OCI-LY7 (cell line): ENCODE data around the gene UBAP1. TPM values are rescaled to one million over a fixed set of nuclear protein-coding genes. Genes with fewer than 3 reads are reported as not detected.
A peak's percentile ranks its signal among the peaks of the same experiment; 100 is the strongest.

ENCODE experiments used
- BruUV-seq: library from RNA; stranded (reverse); fragments of 400-500 nt; replicated peaks from 2 replicates; lab custom pipeline; 2021; lab: Mats Ljungman, UMichigan
- CTCF ChIA-PET: fragments of 300-600 bp; sonication (Branson Sonifier 250); formaldehyde crosslinking; loops from one replicate; lab custom pipeline; 2022; ENCODE audit warnings: antibody characterized with exemption; ENCODE audit not compliant: unreplicated experiment; lab: Charles Lee
- POLR2A ChIA-PET: fragments of 300-600 bp; sonication (Branson Sonifier 250); formaldehyde crosslinking; loops from one replicate; lab custom pipeline; 2022; ENCODE audit warnings: antibody characterized with exemption; lab: Charles Lee
- DNase-seq: peaks from one replicate; pipeline ENCODE4 v3.0.0-alpha.2; 2015; ENCODE audit warnings: low spot score
- H2AFZ ChIP-seq: fragments of 200-600 bp; sonication (generic), shearing (Covaris generic); 2 replicates; pipeline ENCODE4 v1.6.1; 2014; ENCODE audit warnings: mild to moderate bottlenecking, antibody characterized with exemption, low read length, moderate library complexity
- H3K27ac ChIP-seq: fragments of 200-600 bp; sonication (generic); 2 replicates; pipeline ENCODE4 v1.5.1; 2014; ENCODE audit warnings: mixed run types, low read depth, mild to moderate bottlenecking, moderate library complexity, low read length, inconsistent platforms; ENCODE audit not compliant: poor library complexity, severe bottlenecking
- H3K36me3 ChIP-seq: fragments of 200-600 bp; sonication (generic); 2 replicates; pipeline ENCODE4 v1.6.1; 2014; ENCODE audit warnings: mild to moderate bottlenecking, antibody characterized with exemption, low read length, moderate library complexity, mixed read lengths; ENCODE audit not compliant: insufficient read depth
- H3K4me1 ChIP-seq: fragments of 200-600 bp; sonication (generic); 2 replicates; pipeline ENCODE4 v1.5.1; 2014; ENCODE audit warnings: mild to moderate bottlenecking, low read length; ENCODE audit not compliant: insufficient read depth, poor library complexity, severe bottlenecking
- H3K4me2 ChIP-seq: fragments of 200-600 bp; sonication (generic); 2 replicates; pipeline ENCODE4 v1.6.1; 2014; ENCODE audit warnings: mild to moderate bottlenecking, low read length
- H3K4me3 ChIP-seq: fragments of 200-600 bp; sonication (generic); 2 replicates; pipeline ENCODE4 v1.5.1; 2014; ENCODE audit warnings: mild to moderate bottlenecking, low read depth, low read length; ENCODE audit not compliant: poor library complexity, severe bottlenecking
- H3K79me2 ChIP-seq: fragments of 200-600 bp; sonication (generic); 2 replicates; pipeline ENCODE4 v1.6.1; 2016; ENCODE audit warnings: low read depth, mild to moderate bottlenecking, low read length, moderate library complexity, mixed read lengths; ENCODE audit not compliant: insufficient read depth
- H3K9me2 ChIP-seq: fragments of 200-600 bp; sonication (generic); 2 replicates; pipeline ENCODE4 v1.6.1; 2016; ENCODE audit warnings: mild to moderate bottlenecking, low read length, mixed read lengths; ENCODE audit not compliant: insufficient read depth
- H3K9me3 ChIP-seq: fragments of 200-600 bp; sonication (generic); 2 replicates; pipeline ENCODE4 v1.6.1; 2014; ENCODE audit warnings: mild to moderate bottlenecking, mixed run types, low read length, mixed read lengths
- H4K20me1 ChIP-seq: fragments of 200-600 bp; sonication (generic); 2 replicates; pipeline ENCODE4 v1.6.1; 2014; ENCODE audit warnings: mild to moderate bottlenecking, antibody characterized with exemption, low read length, moderate library complexity, mixed read lengths; ENCODE audit not compliant: insufficient read depth
- EZH2phosphoT487 ChIP-seq: fragments of 200-600 bp; sonication (generic); IDR thresholded peaks from 2 replicates; pipeline ENCODE4 v1.6.1; 2018; ENCODE audit warnings: low read depth, borderline replicate concordance, mild to moderate bottlenecking, mixed run types, antibody characterized with exemption, low read length, moderate library complexity, mixed read lengths
- intact Hi-C: fragments of 100-400 bp; cut with micrococcal nuclease; formaldehyde crosslinking; loops from one replicate; pipeline ENCODE4 v1.10.0; 2022; ENCODE audit not compliant: unreplicated experiment
- total RNA-seq, 2 experiments: library from RNA; depleted of rRNA in 1 of 2; stranded (reverse); fragments of >200 nt in 1 of 2; shearing (Covaris generic) in 1 of 2; gene quantifications; 2 replicates each; pipeline ENCODE4 v1.2.3, GENCODE V29; 2014 to 2022
- TF ChIP-seq, protein P1 (sequence below): fragments of 200-600 bp; sonication (generic); conservative IDR thresholded peaks from 2 replicates; pipeline ENCODE4 v1.5.1; 2014; ENCODE audit warnings: mild to moderate bottlenecking, antibody characterized with exemption, low read length, moderate library complexity, mixed read lengths

The UBAP1 gene
- total RNA-seq, 2 experiments from 2014 or later: 12.4 to 22.4 TPM

DNA sequence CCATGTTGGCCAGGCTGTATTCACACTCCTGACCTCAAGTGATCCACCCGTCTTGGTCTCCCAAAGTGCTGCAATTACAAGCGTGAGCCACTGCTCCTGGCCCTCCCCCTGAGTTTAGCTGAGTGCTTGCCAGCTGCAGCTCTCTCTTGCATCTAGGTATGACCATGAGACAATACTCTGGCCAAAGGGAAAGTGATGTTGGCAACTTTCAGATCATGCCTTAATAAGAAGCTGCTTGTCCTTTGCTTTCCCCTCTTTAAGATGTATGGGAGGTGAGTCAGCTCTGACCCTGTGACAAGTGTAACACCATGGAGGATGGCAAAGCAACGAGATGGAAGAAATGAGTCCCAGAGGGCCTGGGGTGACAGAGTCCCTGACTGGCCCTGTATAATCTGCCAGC is 33.7 kb upstream of the UBAP1 start:
- Histone ChIP-seq H3K79me2 (no peaks in the 10 kb centered on the region), H3K4me2 (no peak overlapping the region), H3K9me3 (no peaks in the 10 kb centered on the region), H3K9me2 (no peaks in the 10 kb centered on the region), H2AFZ (no peak overlapping the region), H3K4me3 (no peak overlapping the region), H4K20me1 (no peaks in the 10 kb centered on the region), H3K36me3 (no peaks in the 10 kb centered on the region), H3K4me1 (no peaks in the 10 kb centered on the region), H3K27ac (no peak overlapping the region)
- ChIA-PET POLR2A (interaction anchor here (0.5 to 1.7 kb wide), 6 partner anchors 10 to 61 kb away, joined by 3 to 11 read pairs (median 4); no protein-coding TSS in a partner anchor), CTCF (no interaction called here)
- no TSS peak for BruUV-seq
- no peak for TF ChIP-seq EZH2phosphoT487
- TF ChIP-seq, protein P1, sequence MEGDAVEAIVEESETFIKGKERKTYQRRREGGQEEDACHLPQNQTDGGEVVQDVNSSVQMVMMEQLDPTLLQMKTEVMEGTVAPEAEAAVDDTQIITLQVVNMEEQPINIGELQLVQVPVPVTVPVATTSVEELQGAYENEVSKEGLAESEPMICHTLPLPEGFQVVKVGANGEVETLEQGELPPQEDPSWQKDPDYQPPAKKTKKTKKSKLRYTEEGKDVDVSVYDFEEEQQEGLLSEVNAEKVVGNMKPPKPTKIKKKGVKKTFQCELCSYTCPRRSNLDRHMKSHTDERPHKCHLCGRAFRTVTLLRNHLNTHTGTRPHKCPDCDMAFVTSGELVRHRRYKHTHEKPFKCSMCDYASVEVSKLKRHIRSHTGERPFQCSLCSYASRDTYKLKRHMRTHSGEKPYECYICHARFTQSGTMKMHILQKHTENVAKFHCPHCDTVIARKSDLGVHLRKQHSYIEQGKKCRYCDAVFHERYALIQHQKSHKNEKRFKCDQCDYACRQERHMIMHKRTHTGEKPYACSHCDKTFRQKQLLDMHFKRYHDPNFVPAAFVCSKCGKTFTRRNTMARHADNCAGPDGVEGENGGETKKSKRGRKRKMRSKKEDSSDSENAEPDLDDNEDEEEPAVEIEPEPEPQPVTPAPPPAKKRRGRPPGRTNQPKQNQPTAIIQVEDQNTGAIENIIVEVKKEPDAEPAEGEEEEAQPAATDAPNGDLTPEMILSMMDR: no peak
- no peak for DNase-seq
- intact Hi-C loops: no loop called here

DNA sequence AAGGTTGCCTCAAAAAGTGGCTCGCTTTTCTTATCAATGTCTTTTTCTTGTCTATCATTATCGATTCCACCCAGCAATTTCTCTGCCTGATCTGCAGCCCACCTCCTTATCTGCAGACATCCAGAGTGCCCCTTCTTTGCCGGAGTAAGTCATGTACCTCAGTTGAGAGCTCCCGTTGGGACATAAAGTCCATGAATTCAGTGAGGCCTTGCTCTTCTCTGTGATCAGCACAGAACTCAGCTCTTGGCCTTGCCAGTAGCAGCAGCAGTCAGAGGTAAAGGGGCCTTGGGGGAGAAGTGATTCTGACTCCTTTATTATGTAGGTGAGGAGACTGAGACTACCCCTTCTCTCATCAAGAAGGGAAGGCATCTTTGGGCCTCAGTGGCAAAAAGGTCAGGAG is 27.4 kb upstream of the UBAP1 start:
- H3K4me3 ChIP-seq: no peak overlapping the region
- no peak for TF ChIP-seq EZH2phosphoT487
- TF ChIP-seq, protein P1: no peak
- intact Hi-C loops: loop anchor here (10.0 kb wide), 1 partner anchor 137 kb away; no protein-coding TSS in a partner anchor
- CTCF ChIA-PET: no interaction called here
- no peak overlapping the region for H3K4me2 ChIP-seq
- POLR2A ChIA-PET: interaction anchor here (0.5 to 1.7 kb wide), 8 partner anchors 9 to 1482 kb away, joined by 3 to 6 read pairs (median 4); partner anchors contain the start of gene DCAF12
- H3K27ac ChIP-seq: no peak overlapping the region
- H3K9me3 ChIP-seq: no peaks in the 10 kb centered on the region
- peaks cover 20% of the 10 kb centered on the region for H3K4me1 ChIP-seq
- no peaks in the 10 kb centered on the region for H3K9me2 ChIP-seq
- no peaks in the 10 kb centered on the region for H3K79me2 ChIP-seq
- DNase-seq: no peak
- H3K36me3 ChIP-seq: no peaks in the 10 kb centered on the region
- BruUV-seq: no TSS peak
- peak overlapping the region; percentile 10; the same call in 1 of the 2 replicates for H2AFZ ChIP-seq
- H4K20me1 ChIP-seq: no peaks in the 10 kb centered on the region

DNA sequence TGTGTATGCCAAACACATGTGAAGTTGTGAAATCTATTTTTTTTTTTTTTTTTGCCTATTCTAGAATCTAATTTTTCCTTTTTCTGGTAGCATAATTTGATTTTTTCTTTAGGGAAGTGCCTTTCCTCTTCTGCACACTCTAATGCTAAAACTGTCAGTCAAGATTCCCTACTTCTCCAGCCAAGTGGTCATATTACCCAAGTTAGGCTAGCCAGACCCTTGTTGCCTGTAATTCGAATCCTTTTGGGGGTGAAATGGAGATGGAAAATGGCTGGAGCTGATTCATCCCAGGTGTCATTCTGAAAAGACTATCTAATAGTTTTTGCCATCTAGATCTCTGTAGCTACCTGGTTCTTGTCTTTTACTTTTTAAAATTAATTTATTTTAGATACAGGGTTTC is 24.8 kb upstream of the UBAP1 start:
- Histone ChIP-seq H3K27ac (no peak overlapping the region), H3K36me3 (no peaks in the 10 kb centered on the region), H3K79me2 (no peaks in the 10 kb centered on the region), H2AFZ (no peak overlapping the region), H3K9me2 (no peaks in the 10 kb centered on the region), H3K4me3 (no peak overlapping the region), H3K9me3 (no peaks in the 10 kb centered on the region), H3K4me1 (peaks cover 20% of the 10 kb centered on the region), H3K4me2 (no peak overlapping the region), H4K20me1 (no peaks in the 10 kb centered on the region)
- ChIA-PET CTCF (no interaction called here), POLR2A (interaction anchor here (0.6 to 2.4 kb wide), 4 partner anchors 9 to 542 kb away, joined by 4 to 11 read pairs (median 8); partner anchors contain the start of gene UBAP1)
- no peak for DNase-seq
- TF ChIP-seq, protein P1: no peak
- no peak for TF ChIP-seq EZH2phosphoT487
- no TSS peak for BruUV-seq
- intact Hi-C loops: loop anchor here (10.0 kb wide), 1 partner anchor 139 kb away; no protein-coding TSS in a partner anchor
